ENCODE results near the gene RAB27B.

GRCh38 chr18:54904581-54904980, 76.3 kb downstream of the RAB27B start:
- TF ChIP-seq CTCF (IDR thresholded peaks at IDR 0.05; ENCODE audit: borderline replicate concordance, extremely low read depth, low read length, poor library complexity, severe bottlenecking) (no peak), EZH2 (IDR thresholded peaks at IDR 0.05; ENCODE audit: borderline replicate concordance, low read depth, low read length, severe bottlenecking) (no peak)
